ENCODE results near the gene PSMC1. TPM values are rescaled to one million over a fixed set of nuclear protein-coding genes. Genes with fewer than 3 reads are reported as not detected.

Gene PSMC1
- total RNA-seq, 1 experiment from 2014 or later: 172 TPM

GRCh38 chr14:90303473-90303872, 47.1 kb downstream of the PSMC1 start:
- Histone ChIP-seq H3K4me1 (no peaks in the 10 kb centered on the region), H3K27me3 (no peaks in the 10 kb centered on the region), H3K27ac (no peak overlapping the region), H3K9me3 (replicated peaks) (no peaks in the 10 kb centered on the region), H3K4me3 (no peak overlapping the region), H3K36me3 (peaks cover 28% of the 10 kb centered on the region)
- no peak for DNase-seq

- Histone ChIP-seq H3K27me3 (no peaks in the 10 kb centered on the region), H3K36me3 (peaks cover 28% of the 10 kb centered on the region; the same call in 1 of the 2 replicates), H3K4me3 (no peak overlapping the region), H3K9me3 (replicated peaks) (no peaks in the 10 kb centered on the region), H3K27ac (no peak overlapping the region), H3K4me1 (no peaks in the 10 kb centered on the region)
- DNase-seq: no peak
Measured at GRCh38 chr14:90304502-90304901, 48.1 kb downstream of the PSMC1 start.

- H3K4me1 ChIP-seq: no peaks in the 10 kb centered on the region
- peaks cover 27% of the 10 kb centered on the region; the same call in 1 of the 2 replicates for H3K36me3 ChIP-seq
- no peak overlapping the region for H3K4me3 ChIP-seq
- no peak for DNase-seq
- H3K9me3 ChIP-seq (replicated peaks): no peaks in the 10 kb centered on the region
- H3K27ac ChIP-seq: no peak overlapping the region
- no peaks in the 10 kb centered on the region for H3K27me3 ChIP-seq
Measured at GRCh38 chr14:90305176-90305601, 48.8 kb downstream of the PSMC1 start.

GRCh38 chr14:90308561-90308960, 52.2 kb downstream of the PSMC1 start:
- DNase-seq: no peak
- Histone ChIP-seq H3K27me3 (no peaks in the 10 kb centered on the region), H3K36me3 (peaks cover 25% of the 10 kb centered on the region; the same call in 1 of the 2 replicates), H3K9me3 (replicated peaks) (no peaks in the 10 kb centered on the region), H3K4me3 (no peak overlapping the region), H3K4me1 (no peaks in the 10 kb centered on the region), H3K27ac (no peak overlapping the region)

GRCh38 chr14:90317286-90317685, 60.9 kb downstream of the PSMC1 start:
- Histone ChIP-seq H3K4me3 (no peak overlapping the region), H3K9me3 (replicated peaks) (peaks cover 3% of the 10 kb centered on the region; the same call in 1 of the 2 replicates), H3K4me1 (no peaks in the 10 kb centered on the region), H3K27me3 (no peaks in the 10 kb centered on the region), H3K36me3 (peaks cover 22% of the 10 kb centered on the region), H3K27ac (no peak overlapping the region)
- no peak for DNase-seq

- DNase-seq: no peak
- Histone ChIP-seq H3K27ac (no peak overlapping the region), H3K4me3 (no peak overlapping the region), H3K9me3 (replicated peaks) (peaks cover 3% of the 10 kb centered on the region; the same call in 1 of the 2 replicates), H3K27me3 (no peaks in the 10 kb centered on the region), H3K4me1 (no peaks in the 10 kb centered on the region), H3K36me3 (peaks cover 22% of the 10 kb centered on the region)
Measured at GRCh38 chr14:90318016-90318415, 61.7 kb downstream of the PSMC1 start.

GRCh38 chr14:90319173-90319572, 62.8 kb downstream of the PSMC1 start:
- H3K4me3 ChIP-seq: no peak overlapping the region
- no peaks in the 10 kb centered on the region for H3K4me1 ChIP-seq
- peaks cover 3% of the 10 kb centered on the region; the same call in 1 of the 2 replicates for H3K9me3 ChIP-seq (replicated peaks)
- peaks cover 20% of the 10 kb centered on the region for H3K36me3 ChIP-seq
- no peak for DNase-seq
- H3K27ac ChIP-seq: no peak overlapping the region
- no peaks in the 10 kb centered on the region for H3K27me3 ChIP-seq

GRCh38 chr14:90319634-90320541, 63.5 kb downstream of the PSMC1 start:
- H3K4me3 ChIP-seq: no peak overlapping the region
- H3K27ac ChIP-seq: no peak overlapping the region
- no peaks in the 10 kb centered on the region for H3K27me3 ChIP-seq
- DNase-seq: no peak
- H3K9me3 ChIP-seq (replicated peaks): peaks cover 3% of the 10 kb centered on the region; the same call in 1 of the 2 replicates
- peaks cover 13% of the 10 kb centered on the region for H3K36me3 ChIP-seq
- no peaks in the 10 kb centered on the region for H3K4me1 ChIP-seq

- no peak for DNase-seq
- H3K27ac ChIP-seq: no peak overlapping the region
Measured at GRCh38 chr14:90321891-90322290, 65.5 kb downstream of the PSMC1 start.

More at GRCh38 chr14:90321891-90322290, 65.5 kb downstream of the PSMC1 start:
- H3K4me3 ChIP-seq: no peak overlapping the region
- H3K27me3 ChIP-seq: no peaks in the 10 kb centered on the region
- peaks cover 6% of the 10 kb centered on the region for H3K36me3 ChIP-seq
- no peaks in the 10 kb centered on the region for H3K4me1 ChIP-seq
- H3K9me3 ChIP-seq (replicated peaks): peaks cover 3% of the 10 kb centered on the region; the same call in 1 of the 2 replicates

Other genes starting within 250 kb of the PSMC1 start
- 1.3 and 2.0 TPM in 2 replicates for gene KCNK13, start 194.6 kb upstream of the PSMC1 start, total RNA-seq (2014; rRNA removed; shearing (Covaris generic))
- 10.2 and 11.7 TPM in 2 replicates for gene NRDE2, start 75.4 kb downstream of the PSMC1 start, total RNA-seq (2014; rRNA removed; shearing (Covaris generic))
- gene CALM1, start 140.5 kb downstream of the PSMC1 start, total RNA-seq (2014; rRNA removed; shearing (Covaris generic)): 398 and 406 TPM in 2 replicates

Measured in SJCRH30 (cell line).